Sigmoid colon (tissue), 7 donors: Measurements from ENCODE around the gene PCSK2. TPM values are rescaled to one million over a fixed set of nuclear protein-coding genes. Genes with fewer than 3 reads are reported as not detected.

Experiments
- DNase-seq: peaks from one replicate; pipeline ENCODE4 v3.0.0-alpha.2; 2019
- H3K27ac ChIP-seq, 4 donors: fragments of 200-600 bp; sonication (generic); one replicate each; pipeline ENCODE4 v1.5.1; 2016 to 2019; ENCODE audit warnings: mild to moderate bottlenecking in 1 of 4
- H3K27me3 ChIP-seq, 3 donors: fragments of 200-600 bp; sonication (generic); one replicate each; pipeline ENCODE4 v1.5.1; 2019; ENCODE audit warnings: mild to moderate bottlenecking in 1 of 3
- H3K36me3 ChIP-seq, 4 donors: fragments of 200-600 bp; sonication (generic); one replicate each; pipeline ENCODE4 v1.5.1; 2016 to 2019
- H3K4me1 ChIP-seq, 4 donors: fragments of 200-600 bp; sonication (generic); one replicate each; pipeline ENCODE4 v1.5.1; 2017 to 2019
- H3K4me3 ChIP-seq, 4 donors: fragments of 200-600 bp; sonication (generic); one replicate each; pipeline ENCODE4 v1.5.1; 2017 to 2019; ENCODE audit warnings: mild to moderate bottlenecking in 2 of 4, moderate library complexity in 1 of 4
- H3K9me3 ChIP-seq, 4 donors: fragments of 200-600 bp in 3 of 4; sonication (generic) in 3 of 4; one replicate each; pipeline versions ENCODE4 v1.5.1 to v1.6.1; 2013 to 2019
- EP300 ChIP-seq, 4 donors: sonication (generic); formaldehyde crosslinking; IDR thresholded peaks; one replicate each; pipeline ENCODE4 v1.6.1; 2017; ENCODE audit warnings: antibody characterized with exemption in 4 of 4
- POLR2A ChIP-seq, 2 donors: fragments of 450-650 bp; IDR thresholded peaks; one replicate each; pipeline ENCODE4 v1.6.1; 2016; ENCODE audit warnings: antibody characterized with exemption in 2 of 2, mild to moderate bottlenecking in 2 of 2, moderate library complexity in 2 of 2
- POLR2AphosphoS5 ChIP-seq, 4 donors: sonication (generic); formaldehyde crosslinking; IDR thresholded peaks; one replicate each; pipeline ENCODE4 v1.6.1; 2017; ENCODE audit warnings: antibody characterized with exemption in 4 of 4
- WGBS, 2 donors: extraction: QIAGEN DNeasy Blood & Tissue Kit; methylation state at CpG; one replicate each; pipeline ENCODE4 v1.1.7; 2013; 5-methylcytosine and 5-hydroxymethylcytosine counted together
- intact Hi-C: fragments of 100-400 bp; cut with DNase I; formaldehyde crosslinking; loops from one replicate; pipeline ENCODE4 v1.15.1; 2023
- polyA plus RNA-seq, 3 donors: library from polyadenylated mRNA; stranded (reverse); fragments of 200-250 nt; gene quantifications; one replicate each; pipeline ENCODE4 v1.2.3, GENCODE V29; 2013
- total RNA-seq, 4 donors: library from RNA; depleted of rRNA; stranded (reverse); fragments of >200 nt; gene quantifications; one replicate each; pipeline ENCODE4 v1.1.0, GENCODE V29; 2016
- TF ChIP-seq, protein P1 (sequence below), 4 experiments: fragments of 450-650 bp in 3 of 4; fragments of 200-600 bp in 1 of 4; IDR thresholded peaks; one replicate each; pipeline ENCODE4 v1.5.1; 2016 to 2019; ENCODE audit warnings: antibody characterized with exemption in 4 of 4, mild to moderate bottlenecking in 3 of 4, moderate library complexity in 2 of 4
- donor health status: healthy with polysubstance abuse.
- donor health status: Bipolar disorder and iron deficiency.
- donor health status: healthy.

PCSK2 gene
- total and polyA plus RNA-seq, 7 donors = 0.54 to 5.4 (median 2.4) TPM; not detected in 1

DNA sequence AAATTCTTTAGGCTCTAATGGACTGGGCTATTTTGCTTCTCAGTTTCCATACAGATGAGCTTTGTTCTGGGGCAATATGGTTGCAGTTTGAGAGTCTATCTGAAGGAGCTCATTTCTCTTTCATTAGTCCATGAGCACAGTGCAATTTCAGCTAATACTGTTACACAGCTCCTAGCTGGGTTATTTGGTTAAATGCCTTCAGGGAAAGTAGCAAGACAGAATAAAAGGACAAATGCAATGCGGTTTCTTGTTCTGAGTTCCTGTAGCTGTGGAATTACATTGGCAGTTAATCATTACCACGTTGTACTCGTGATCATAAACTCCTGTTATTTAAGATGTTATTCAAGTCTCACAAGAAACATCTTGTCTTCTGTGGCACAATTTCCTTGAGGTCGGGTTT, 176.6 kb downstream of the PCSK2 start:
- TF ChIP-seq POLR2A (IDR thresholded peaks at IDR 0.05) = no peak
- TF ChIP-seq EP300 (IDR thresholded peaks at IDR 0.05) = no peak
- TF ChIP-seq, protein P1, sequence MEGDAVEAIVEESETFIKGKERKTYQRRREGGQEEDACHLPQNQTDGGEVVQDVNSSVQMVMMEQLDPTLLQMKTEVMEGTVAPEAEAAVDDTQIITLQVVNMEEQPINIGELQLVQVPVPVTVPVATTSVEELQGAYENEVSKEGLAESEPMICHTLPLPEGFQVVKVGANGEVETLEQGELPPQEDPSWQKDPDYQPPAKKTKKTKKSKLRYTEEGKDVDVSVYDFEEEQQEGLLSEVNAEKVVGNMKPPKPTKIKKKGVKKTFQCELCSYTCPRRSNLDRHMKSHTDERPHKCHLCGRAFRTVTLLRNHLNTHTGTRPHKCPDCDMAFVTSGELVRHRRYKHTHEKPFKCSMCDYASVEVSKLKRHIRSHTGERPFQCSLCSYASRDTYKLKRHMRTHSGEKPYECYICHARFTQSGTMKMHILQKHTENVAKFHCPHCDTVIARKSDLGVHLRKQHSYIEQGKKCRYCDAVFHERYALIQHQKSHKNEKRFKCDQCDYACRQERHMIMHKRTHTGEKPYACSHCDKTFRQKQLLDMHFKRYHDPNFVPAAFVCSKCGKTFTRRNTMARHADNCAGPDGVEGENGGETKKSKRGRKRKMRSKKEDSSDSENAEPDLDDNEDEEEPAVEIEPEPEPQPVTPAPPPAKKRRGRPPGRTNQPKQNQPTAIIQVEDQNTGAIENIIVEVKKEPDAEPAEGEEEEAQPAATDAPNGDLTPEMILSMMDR (IDR thresholded peaks at IDR 0.05) = no peak
- no peak for TF ChIP-seq POLR2AphosphoS5 (IDR thresholded peaks at IDR 0.05)
- WGBS, 2 donors = 15 to 67% methylated on average over 4 of the region's 4 CpGs
- DNase-seq = no peak

DNA sequence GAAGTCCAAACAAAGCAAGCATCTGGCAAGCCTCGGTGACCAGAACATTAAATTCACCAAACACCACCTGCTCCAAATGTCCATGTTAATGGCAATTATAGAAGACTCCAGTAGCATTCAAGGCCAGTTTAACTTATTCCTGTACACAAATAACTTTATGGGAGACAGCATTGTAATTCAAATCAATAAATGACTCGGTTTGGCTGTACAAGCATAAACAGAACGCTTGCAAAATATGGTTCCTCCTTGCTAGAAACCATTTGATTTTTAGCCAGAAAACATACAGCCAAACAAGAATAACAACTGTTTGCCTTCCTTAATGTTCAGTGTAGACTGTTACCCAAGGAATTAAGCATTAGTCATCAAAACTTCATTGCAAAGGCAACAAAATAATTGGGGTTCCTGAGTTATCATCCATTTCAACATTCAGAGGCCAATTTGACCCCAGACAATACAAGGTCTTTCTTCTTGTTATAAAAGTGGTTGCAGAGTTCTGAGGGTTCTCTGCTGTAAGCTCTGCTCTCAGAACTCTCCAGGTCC, 179.3 kb downstream of the PCSK2 start:
- WGBS, 2 donors = 28 to 62% methylated on average over 3 of the region's 3 CpGs
- intact Hi-C loops = no loop called here
- Histone ChIP-seq H3K36me3 (no peaks in the 10 kb centered on the region), H3K4me3 (no peak overlapping the region), H3K4me1 (peaks cover 0 to 15% (median 0%) of the 10 kb centered on the region in 4 donors), H3K27me3 (no peaks in the 10 kb centered on the region), H3K9me3 (no peaks in the 10 kb centered on the region), H3K27ac (no peak overlapping the region)
- DNase-seq = no peak
- TF ChIP-seq POLR2AphosphoS5 (IDR thresholded peaks at IDR 0.05) (no peak), EP300 (IDR thresholded peaks at IDR 0.05) (no peak), POLR2A (IDR thresholded peaks at IDR 0.05) (no peak)
- TF ChIP-seq, protein P1 (IDR thresholded peaks at IDR 0.05) = no peak

More for the DNA sequence above, 176.6 kb downstream of the PCSK2 start:
- Histone ChIP-seq H3K27me3 (no peaks in the 10 kb centered on the region), H3K36me3 (no peaks in the 10 kb centered on the region), H3K4me1 (peaks cover 0 to 15% (median 0%) of the 10 kb centered on the region in 4 donors), H3K27ac (no peak overlapping the region), H3K4me3 (no peak overlapping the region), H3K9me3 (no peaks in the 10 kb centered on the region)
- intact Hi-C loops = no loop called here

DNA sequence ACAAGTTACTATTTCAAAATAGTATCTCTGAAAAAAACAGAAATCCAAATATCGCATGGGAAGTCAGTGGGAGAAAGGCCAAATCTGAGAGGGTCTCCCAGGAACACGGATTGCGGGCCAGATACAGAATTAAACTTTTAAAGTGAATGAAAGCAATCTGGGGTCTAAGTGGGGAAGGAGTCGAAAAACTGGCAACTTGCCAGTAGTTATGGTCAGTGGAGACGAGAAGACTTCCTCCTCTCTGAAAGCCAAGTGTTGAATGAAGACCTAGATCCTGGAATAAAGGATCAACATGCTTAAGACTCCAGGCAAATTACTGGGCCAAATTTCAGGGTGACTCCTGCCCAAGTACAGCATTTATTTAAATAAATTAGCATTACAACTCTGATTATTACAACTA, 180.7 kb downstream of the PCSK2 start:
- no peaks in the 10 kb centered on the region for H3K9me3 ChIP-seq
- no peak for TF ChIP-seq POLR2AphosphoS5 (IDR thresholded peaks at IDR 0.05)
- TF ChIP-seq, protein P1 (IDR thresholded peaks at IDR 0.05) = no peak
- TF ChIP-seq POLR2A (IDR thresholded peaks at IDR 0.05) = no peak
- no peak for TF ChIP-seq EP300 (IDR thresholded peaks at IDR 0.05)
- intact Hi-C loops = no loop called here
- no peak for DNase-seq
- H3K27me3 ChIP-seq = no peaks in the 10 kb centered on the region
- no peaks in the 10 kb centered on the region for H3K36me3 ChIP-seq
- H3K4me1 ChIP-seq = peaks cover 0 to 15% (median 0%) of the 10 kb centered on the region in 4 donors
- WGBS, 2 donors = 71% methylated on average over 5 of the region's 5 CpGs
- no peak overlapping the region for H3K27ac ChIP-seq
- no peak overlapping the region for H3K4me3 ChIP-seq

DNA sequence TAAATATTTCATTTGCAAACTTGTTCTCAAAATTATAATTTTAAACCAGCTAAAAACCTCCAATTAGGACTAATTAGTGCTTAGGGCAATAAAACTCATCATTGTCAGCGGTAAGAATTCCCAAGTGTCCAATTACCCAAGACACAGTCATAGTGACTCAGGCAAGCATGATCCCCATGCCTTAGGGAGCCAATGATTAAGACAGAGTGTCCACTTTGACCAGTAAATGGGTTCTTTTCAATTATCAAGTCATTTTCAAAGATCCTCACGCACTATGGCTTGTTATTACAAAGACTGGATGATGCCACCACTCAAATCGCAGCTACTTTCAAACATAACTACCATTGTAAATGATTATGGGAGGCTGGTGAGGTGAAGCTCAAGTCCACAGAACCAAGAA, 190.4 kb downstream of the PCSK2 start:
- Histone ChIP-seq H3K4me1 (no peaks in the 10 kb centered on the region), H3K27me3 (no peaks in the 10 kb centered on the region), H3K9me3 (peaks cover 0 to 3% (median 0%) of the 10 kb centered on the region in 4 donors), H3K4me3 (no peak overlapping the region), H3K27ac (no peak overlapping the region), H3K36me3 (no peaks in the 10 kb centered on the region)
- no peak for DNase-seq
- intact Hi-C loops = no loop called here
- WGBS, 2 donors = 88 to 93% methylated on average over 3 of the region's 3 CpGs
- TF ChIP-seq POLR2A (IDR thresholded peaks at IDR 0.05) (no peak), POLR2AphosphoS5 (IDR thresholded peaks at IDR 0.05) (no peak), EP300 (IDR thresholded peaks at IDR 0.05) (no peak)
- TF ChIP-seq, protein P1 (IDR thresholded peaks at IDR 0.05) = no peak

DNA sequence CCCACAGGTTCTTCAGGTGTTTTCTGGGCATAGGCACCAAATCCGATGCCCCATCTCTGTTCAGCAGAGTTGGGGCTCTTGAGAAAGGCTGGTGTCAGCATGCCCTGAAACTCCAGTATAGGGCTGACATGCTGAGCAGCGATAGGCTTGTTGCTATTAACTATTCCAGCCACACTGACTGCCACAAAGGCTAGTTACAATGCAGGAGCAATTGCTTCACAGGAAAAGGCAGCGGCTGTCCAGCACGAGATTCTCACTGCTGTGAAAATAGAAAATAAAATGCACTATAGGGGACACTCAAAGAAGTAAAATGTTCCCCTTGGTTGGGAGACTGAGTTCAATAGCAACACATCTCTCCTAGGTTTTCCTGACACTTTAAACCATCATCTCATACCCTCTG, 191.9 kb downstream of the PCSK2 start:
- TF ChIP-seq EP300 (IDR thresholded peaks at IDR 0.05) = no peak
- TF ChIP-seq POLR2AphosphoS5 (IDR thresholded peaks at IDR 0.05) = no peak
- TF ChIP-seq, protein P1 (IDR thresholded peaks at IDR 0.05) = no peak
- no peak for TF ChIP-seq POLR2A (IDR thresholded peaks at IDR 0.05)
- no peak overlapping the region for H3K27ac ChIP-seq

More for the DNA sequence above, 191.9 kb downstream of the PCSK2 start:
- Histone ChIP-seq H3K4me3 (no peak overlapping the region), H3K36me3 (no peaks in the 10 kb centered on the region), H3K9me3 (peaks cover 0 to 3% (median 0%) of the 10 kb centered on the region in 4 donors), H3K4me1 (no peaks in the 10 kb centered on the region), H3K27me3 (no peaks in the 10 kb centered on the region)
- intact Hi-C loops = no loop called here
- WGBS, 2 donors = 44 to 49% methylated on average over 4 of the region's 4 CpGs
- no peak for DNase-seq
